WTC11 (cell line): ENCODE measurements around the gene RAP1GAP. TPM values are rescaled to one million over a fixed set of nuclear protein-coding genes. Genes with fewer than 3 reads are reported as not detected.

Experiments used
- ATAC-seq: fragments of 200-7000 bp; cut with Tn5 transposase; 2 replicates; pipeline ENCODE4 v1.10.0; 2021; ENCODE audit warnings: mild to moderate bottlenecking, moderate library complexity
- CTCF ChIA-PET: fragments of 300-600 bp; sonication (Branson Sonifier 250); formaldehyde crosslinking; loops from one replicate; lab custom pipeline; 2021; ENCODE audit warnings: antibody characterized with exemption; lab: Charles Lee
- POLR2A ChIA-PET: fragments of 350-600 bp; sonication (Branson Sonifier 250); formaldehyde crosslinking; loops from one replicate; lab custom pipeline; 2021; ENCODE audit warnings: antibody characterized with exemption; lab: Charles Lee
- DNase-seq: peaks from one replicate; pipeline ENCODE4 v3.0.0; 2021; ENCODE audit warnings: low spot score
- H3K27ac Mint-ChIP-seq: 2 replicates; pipeline ENCODE4 v1.8.0; 2021; ENCODE audit warnings: mixed read lengths
- H3K27me3 Mint-ChIP-seq: 2 replicates; pipeline ENCODE4 v1.8.0; 2021; ENCODE audit warnings: low read depth, mild to moderate bottlenecking, moderate library complexity, mixed read lengths
- H3K36me3 Mint-ChIP-seq: 2 replicates; pipeline ENCODE4 v1.8.0; 2021; ENCODE audit warnings: mixed read lengths
- H3K4me1 Mint-ChIP-seq: 2 replicates; pipeline ENCODE4 v1.8.0; 2022; ENCODE audit warnings: mixed read lengths
- H3K4me3 Mint-ChIP-seq: 2 replicates; pipeline ENCODE4 v1.8.0; 2021; ENCODE audit warnings: mild to moderate bottlenecking, moderate library complexity, mixed read lengths
- H3K9me3 Mint-ChIP-seq: 2 replicates; pipeline ENCODE4 v1.8.0; 2021; ENCODE audit warnings: mixed read lengths
- ATF1 ChIP-seq: sonication (generic); formaldehyde crosslinking; IDR thresholded peaks from 2 replicates; pipeline ENCODE4 v1.8.1; 2023; ENCODE audit warnings: mild to moderate bottlenecking, moderate library complexity, missing genetic modification reagents
- EMX1 ChIP-seq: fragments of 250-450 bp; sonication (Bioruptor Pico); IDR thresholded peaks from 2 replicates; pipeline ENCODE4 v1.8.0; 2021; ENCODE audit warnings: mild to moderate bottlenecking
- ESRRA ChIP-seq: sonication (generic); formaldehyde crosslinking; IDR thresholded peaks from 2 replicates; pipeline ENCODE4 v1.8.1; 2022; ENCODE audit warnings: mild to moderate bottlenecking, missing genetic modification reagents, borderline replicate concordance
- FOXP1 ChIP-seq: sonication (generic); formaldehyde crosslinking; IDR thresholded peaks from 2 replicates; pipeline ENCODE4 v1.8.0; 2022; ENCODE audit warnings: missing genetic modification reagents, mild to moderate bottlenecking, moderate library complexity, borderline replicate concordance
- GABPB1 ChIP-seq: sonication (generic); formaldehyde crosslinking; IDR thresholded peaks from 2 replicates; pipeline ENCODE4 v1.8.1; 2023; ENCODE audit warnings: mild to moderate bottlenecking, missing genetic modification reagents
- KAT7 ChIP-seq: sonication (generic); formaldehyde crosslinking; IDR thresholded peaks from 2 replicates; pipeline ENCODE4 v1.8.1; 2023; ENCODE audit warnings: missing genetic modification reagents, mild to moderate bottlenecking, borderline replicate concordance
- MYBL2 ChIP-seq: sonication (generic); formaldehyde crosslinking; IDR thresholded peaks from 2 replicates; pipeline ENCODE4 v1.8.1; 2023; ENCODE audit warnings: mild to moderate bottlenecking, moderate library complexity, missing genetic modification reagents
- NR2C2 ChIP-seq: sonication (generic); formaldehyde crosslinking; IDR thresholded peaks from 2 replicates; pipeline ENCODE4 v1.8.0; 2022; ENCODE audit warnings: mild to moderate bottlenecking, missing genetic modification reagents
- SMAD3 ChIP-seq: sonication (generic); formaldehyde crosslinking; IDR thresholded peaks from 2 replicates; pipeline ENCODE4 v1.8.0; 2022; ENCODE audit warnings: missing genetic modification reagents, mild to moderate bottlenecking, borderline replicate concordance
- SOX15 ChIP-seq: fragments of 250-450 bp; sonication (Bioruptor Pico); IDR thresholded peaks from 2 replicates; pipeline ENCODE4 v1.9.0; 2021; ENCODE audit warnings: mild to moderate bottlenecking
- TCF7 ChIP-seq: sonication (generic); formaldehyde crosslinking; IDR thresholded peaks from 2 replicates; pipeline ENCODE4 v1.8.0; 2022; ENCODE audit warnings: mild to moderate bottlenecking, low read depth, missing genetic modification reagents, moderate library complexity
- TEAD1 ChIP-seq: sonication (generic); formaldehyde crosslinking; IDR thresholded peaks from 2 replicates; pipeline ENCODE4 v1.8.0; 2022; ENCODE audit warnings: mild to moderate bottlenecking, missing genetic modification reagents
- ZBTB21 ChIP-seq: sonication (generic); formaldehyde crosslinking; IDR thresholded peaks from 2 replicates; pipeline ENCODE4 v1.8.1; 2023; ENCODE audit warnings: mild to moderate bottlenecking, missing genetic modification reagents, borderline replicate concordance
- ZNF121 ChIP-seq: sonication (generic); formaldehyde crosslinking; IDR thresholded peaks from 2 replicates; pipeline ENCODE4 v1.8.0; 2023; ENCODE audit warnings: missing genetic modification reagents
- ZNF219 ChIP-seq: sonication (generic); formaldehyde crosslinking; IDR thresholded peaks from 2 replicates; pipeline ENCODE4 v1.8.0; 2023; ENCODE audit warnings: missing genetic modification reagents, mild to moderate bottlenecking, borderline replicate concordance
- ZNF416 ChIP-seq: fragments of 250-450 bp; sonication (Bioruptor Pico); IDR thresholded peaks from 2 replicates; pipeline ENCODE4 v1.9.0; 2021; ENCODE audit warnings: mild to moderate bottlenecking, inconsistent platforms
- ZNF671 ChIP-seq: fragments of 250-450 bp; sonication (Bioruptor Pico); IDR thresholded peaks from 2 replicates; pipeline ENCODE4 v1.8.0; 2021; ENCODE audit warnings: mild to moderate bottlenecking
- total RNA-seq: library from RNA; stranded (reverse); gene quantifications from 3 replicates; pipeline ENCODE4 v1.2.3, GENCODE V29; 2021
- TF ChIP-seq, protein P1 (sequence below): fragments of 250-450 bp; sonication (Bioruptor Pico); IDR thresholded peaks from 2 replicates; pipeline ENCODE4 v2.1.2; 2022; ENCODE audit warnings: mild to moderate bottlenecking, moderate library complexity
- TF ChIP-seq, protein P2 (sequence below): sonication (generic); formaldehyde crosslinking; IDR thresholded peaks from 2 replicates; pipeline ENCODE4 v1.8.0; 2022; ENCODE audit warnings: mild to moderate bottlenecking, missing genetic modification reagents
- TF ChIP-seq, protein P3 (sequence below): fragments of 250-450 bp; sonication (Bioruptor Pico); IDR thresholded peaks from 2 replicates; pipeline ENCODE4 v1.8.0; 2021; ENCODE audit warnings: mild to moderate bottlenecking
- TF ChIP-seq, protein P4 (sequence below): sonication (generic); formaldehyde crosslinking; conservative IDR thresholded peaks from 2 replicates; pipeline ENCODE4 v1.8.1; 2022; ENCODE audit warnings: mild to moderate bottlenecking, missing genetic modification reagents
- TF ChIP-seq, protein P5 (sequence below): fragments of 250-450 bp; sonication (Bioruptor Pico); IDR thresholded peaks from 2 replicates; pipeline ENCODE4 v1.9.0; 2021; ENCODE audit warnings: moderate library complexity, mild to moderate bottlenecking, inconsistent platforms, borderline replicate concordance
- TF ChIP-seq, protein P6 (sequence below): sonication (generic); formaldehyde crosslinking; IDR thresholded peaks from 2 replicates; pipeline ENCODE4 v1.8.1; 2023; ENCODE audit warnings: mild to moderate bottlenecking, missing genetic modification reagents, moderate library complexity
- TF ChIP-seq, protein P7 (sequence below): sonication (generic); formaldehyde crosslinking; IDR thresholded peaks from 2 replicates; pipeline ENCODE4 v1.8.1; 2023; ENCODE audit warnings: mild to moderate bottlenecking, moderate library complexity, missing genetic modification reagents

Gene RAP1GAP
- total RNA-seq, 1 experiment from 2014 or later = 7.6 TPM

DNA sequence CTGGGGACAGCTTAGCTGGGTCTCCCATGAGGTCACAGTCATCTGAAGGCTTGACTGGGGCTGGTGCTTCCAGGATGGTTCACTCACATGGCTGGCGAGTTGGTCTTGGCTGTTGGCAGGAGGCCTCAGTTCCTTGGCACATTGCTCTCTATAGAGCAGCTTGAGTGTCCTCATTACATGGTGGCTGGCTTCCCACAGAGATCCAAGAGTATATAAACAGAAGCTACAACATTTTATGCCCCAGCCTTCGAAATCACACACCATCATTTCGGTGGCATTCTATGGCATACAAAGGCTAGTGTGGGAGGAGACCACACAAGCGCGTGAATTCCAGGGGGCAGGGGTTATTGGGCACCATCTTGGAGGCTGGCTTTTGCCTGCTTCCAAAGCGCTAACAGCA is 96.9 kb downstream of the RAP1GAP start (continued):
- TF ChIP-seq, protein P1, sequence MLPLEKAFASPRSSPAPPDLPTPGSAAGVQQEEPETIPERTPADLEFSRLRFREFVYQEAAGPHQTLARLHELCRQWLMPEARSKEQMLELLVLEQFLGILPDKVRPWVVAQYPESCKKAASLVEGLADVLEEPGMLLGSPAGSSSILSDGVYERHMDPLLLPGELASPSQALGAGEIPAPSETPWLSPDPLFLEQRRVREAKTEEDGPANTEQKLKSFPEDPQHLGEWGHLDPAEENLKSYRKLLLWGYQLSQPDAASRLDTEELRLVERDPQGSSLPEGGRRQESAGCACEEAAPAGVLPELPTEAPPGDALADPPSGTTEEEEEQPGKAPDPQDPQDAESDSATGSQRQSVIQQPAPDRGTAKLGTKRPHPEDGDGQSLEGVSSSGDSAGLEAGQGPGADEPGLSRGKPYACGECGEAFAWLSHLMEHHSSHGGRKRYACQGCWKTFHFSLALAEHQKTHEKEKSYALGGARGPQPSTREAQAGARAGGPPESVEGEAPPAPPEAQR = no peak
- TF ChIP-seq SMAD3 (CRISPR knock-in tag) (no peak), NR2C2 (CRISPR knock-in tag) (no peak), ATF1 (CRISPR knock-in tag) (no peak), EMX1 (CRISPR knock-in tag) (no peak), MYBL2 (CRISPR knock-in tag) (no peak), FOXP1 (CRISPR knock-in tag) (no peak)
- TF ChIP-seq, protein P2, sequence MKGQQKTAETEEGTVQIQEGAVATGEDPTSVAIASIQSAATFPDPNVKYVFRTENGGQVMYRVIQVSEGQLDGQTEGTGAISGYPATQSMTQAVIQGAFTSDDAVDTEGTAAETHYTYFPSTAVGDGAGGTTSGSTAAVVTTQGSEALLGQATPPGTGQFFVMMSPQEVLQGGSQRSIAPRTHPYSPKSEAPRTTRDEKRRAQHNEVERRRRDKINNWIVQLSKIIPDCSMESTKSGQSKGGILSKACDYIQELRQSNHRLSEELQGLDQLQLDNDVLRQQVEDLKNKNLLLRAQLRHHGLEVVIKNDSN = no peak

DNA sequence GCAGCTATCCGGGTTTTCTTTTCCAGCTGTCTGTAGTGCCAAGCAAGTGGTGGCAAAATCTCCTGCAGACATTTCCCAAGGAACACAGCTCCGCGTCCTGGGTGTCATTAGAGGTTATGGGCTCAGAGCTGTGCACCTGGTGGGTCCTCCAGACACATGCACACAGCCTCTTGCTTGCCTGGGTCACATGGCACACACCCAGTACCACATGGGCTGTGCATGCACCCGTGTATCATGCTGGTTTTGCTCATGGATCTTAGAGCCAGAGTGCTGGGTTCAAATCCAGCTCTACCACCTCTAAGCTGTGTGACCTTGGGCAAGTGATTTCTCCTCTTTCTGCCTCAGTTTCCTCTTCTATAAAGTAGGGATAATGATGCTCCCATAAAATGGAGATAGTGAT is 98.3 kb downstream of the RAP1GAP start:
- ATAC-seq (no peak), DNase-seq (no peak)
- peaks cover 13% of the 10 kb centered on the region for H3K36me3 Mint-ChIP-seq
- no peak overlapping the region for H3K27ac Mint-ChIP-seq
- POLR2A ChIA-PET = no interaction called here
- H3K9me3 Mint-ChIP-seq = peaks cover 3% of the 10 kb centered on the region; the same call in 1 of the 2 replicates
- no peak overlapping the region for H3K4me3 Mint-ChIP-seq
- TF ChIP-seq, protein P1 = no peak
- TF ChIP-seq TCF7 (CRISPR knock-in tag) = no peak
- TF ChIP-seq GABPB1 (CRISPR knock-in tag) = no peak
- TF ChIP-seq, protein P3, sequence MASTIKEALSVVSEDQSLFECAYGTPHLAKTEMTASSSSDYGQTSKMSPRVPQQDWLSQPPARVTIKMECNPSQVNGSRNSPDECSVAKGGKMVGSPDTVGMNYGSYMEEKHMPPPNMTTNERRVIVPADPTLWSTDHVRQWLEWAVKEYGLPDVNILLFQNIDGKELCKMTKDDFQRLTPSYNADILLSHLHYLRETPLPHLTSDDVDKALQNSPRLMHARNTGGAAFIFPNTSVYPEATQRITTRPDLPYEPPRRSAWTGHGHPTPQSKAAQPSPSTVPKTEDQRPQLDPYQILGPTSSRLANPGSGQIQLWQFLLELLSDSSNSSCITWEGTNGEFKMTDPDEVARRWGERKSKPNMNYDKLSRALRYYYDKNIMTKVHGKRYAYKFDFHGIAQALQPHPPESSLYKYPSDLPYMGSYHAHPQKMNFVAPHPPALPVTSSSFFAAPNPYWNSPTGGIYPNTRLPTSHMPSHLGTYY (CRISPR knock-in tag) = no peak
- TF ChIP-seq, protein P4, sequence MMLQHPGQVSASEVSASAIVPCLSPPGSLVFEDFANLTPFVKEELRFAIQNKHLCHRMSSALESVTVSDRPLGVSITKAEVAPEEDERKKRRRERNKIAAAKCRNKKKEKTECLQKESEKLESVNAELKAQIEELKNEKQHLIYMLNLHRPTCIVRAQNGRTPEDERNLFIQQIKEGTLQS = no peak
- TF ChIP-seq TEAD1 = no peak
- no peak for TF ChIP-seq KAT7 (CRISPR knock-in tag)
- TF ChIP-seq SOX15 (CRISPR knock-in tag) = no peak
- CTCF ChIA-PET = interaction anchor here (0.9 to 1.2 kb wide), 2 partner anchors 31 to 80 kb away, joined by 4 read pairs; no protein-coding TSS in a partner anchor
- H3K4me1 Mint-ChIP-seq = peaks cover 18% of the 10 kb centered on the region
- no peaks in the 10 kb centered on the region for H3K27me3 Mint-ChIP-seq

DNA sequence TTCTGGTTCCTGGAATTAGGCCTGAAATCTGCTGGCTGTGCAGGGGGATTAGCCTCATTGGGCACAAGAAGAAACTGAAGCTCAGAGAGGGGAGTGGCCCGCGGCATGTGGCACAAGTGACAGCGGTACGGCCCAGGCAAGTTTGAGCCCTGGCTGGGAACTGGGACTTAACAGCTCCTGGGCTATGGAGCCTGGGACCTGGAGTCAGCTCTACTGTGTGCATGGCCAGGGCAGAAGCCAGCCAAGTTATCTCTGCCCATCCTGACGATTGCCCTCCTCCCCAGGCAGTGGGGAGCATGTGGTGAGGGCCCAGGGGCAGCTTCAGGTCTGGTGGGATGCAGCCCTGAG is 98.7 kb downstream of the RAP1GAP start:
- Mint-ChIP-seq H3K36me3 (peaks cover 13% of the 10 kb centered on the region), H3K4me3 (no peak overlapping the region), H3K27ac (no peak overlapping the region), H3K27me3 (no peaks in the 10 kb centered on the region), H3K9me3 (peaks cover 3% of the 10 kb centered on the region; the same call in 1 of the 2 replicates), H3K4me1 (peaks cover 18% of the 10 kb centered on the region)
- DNase-seq (no peak), ATAC-seq (no peak)
- CTCF ChIA-PET = interaction anchor here (0.6 to 1.2 kb wide), 3 partner anchors 30 to 239 kb away, joined by 3 to 4 read pairs (median 4); no protein-coding TSS in a partner anchor
- POLR2A ChIA-PET = no interaction called here
- TF ChIP-seq, protein P1 = no peak
- TF ChIP-seq ESRRA (CRISPR knock-in tag) = no peak
- TF ChIP-seq, protein P5, sequence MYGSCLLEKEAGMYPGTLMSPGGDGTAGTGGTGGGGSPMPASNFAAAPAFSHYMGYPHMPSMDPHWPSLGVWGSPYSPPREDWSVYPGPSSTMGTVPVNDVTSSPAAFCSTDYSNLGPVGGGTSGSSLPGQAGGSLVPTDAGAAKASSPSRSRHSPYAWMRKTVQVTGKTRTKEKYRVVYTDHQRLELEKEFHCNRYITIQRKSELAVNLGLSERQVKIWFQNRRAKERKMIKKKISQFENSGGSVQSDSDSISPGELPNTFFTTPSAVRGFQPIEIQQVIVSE (CRISPR knock-in tag) = no peak
- TF ChIP-seq ZNF121 (CRISPR knock-in tag) = no peak
- no peak for TF ChIP-seq ZNF219 (CRISPR knock-in tag)
- TF ChIP-seq NR2C2 (CRISPR knock-in tag) = no peak
- TF ChIP-seq, protein P6, sequence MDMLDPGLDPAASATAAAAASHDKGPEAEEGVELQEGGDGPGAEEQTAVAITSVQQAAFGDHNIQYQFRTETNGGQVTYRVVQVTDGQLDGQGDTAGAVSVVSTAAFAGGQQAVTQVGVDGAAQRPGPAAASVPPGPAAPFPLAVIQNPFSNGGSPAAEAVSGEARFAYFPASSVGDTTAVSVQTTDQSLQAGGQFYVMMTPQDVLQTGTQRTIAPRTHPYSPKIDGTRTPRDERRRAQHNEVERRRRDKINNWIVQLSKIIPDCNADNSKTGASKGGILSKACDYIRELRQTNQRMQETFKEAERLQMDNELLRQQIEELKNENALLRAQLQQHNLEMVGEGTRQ (CRISPR knock-in tag) = no peak
- TF ChIP-seq GABPB1 (CRISPR knock-in tag) = no peak
- TF ChIP-seq ZBTB21 = no peak
- TF ChIP-seq, protein P7, sequence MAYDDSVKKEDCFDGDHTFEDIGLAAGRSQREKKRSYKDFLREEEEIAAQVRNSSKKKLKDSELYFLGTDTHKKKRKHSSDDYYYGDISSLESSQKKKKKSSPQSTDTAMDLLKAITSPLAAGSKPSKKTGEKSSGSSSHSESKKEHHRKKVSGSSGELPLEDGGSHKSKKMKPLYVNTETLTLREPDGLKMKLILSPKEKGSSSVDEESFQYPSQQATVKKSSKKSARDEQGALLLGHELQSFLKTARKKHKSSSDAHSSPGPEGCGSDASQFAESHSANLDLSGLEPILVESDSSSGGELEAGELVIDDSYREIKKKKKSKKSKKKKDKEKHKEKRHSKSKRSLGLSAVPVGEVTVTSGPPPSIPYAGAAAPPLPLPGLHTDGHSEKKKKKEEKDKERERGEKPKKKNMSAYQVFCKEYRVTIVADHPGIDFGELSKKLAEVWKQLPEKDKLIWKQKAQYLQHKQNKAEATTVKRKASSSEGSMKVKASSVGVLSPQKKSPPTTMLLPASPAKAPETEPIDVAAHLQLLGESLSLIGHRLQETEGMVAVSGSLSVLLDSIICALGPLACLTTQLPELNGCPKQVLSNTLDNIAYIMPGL (CRISPR knock-in tag) = no peak
- no peak for TF ChIP-seq ZNF671 (CRISPR knock-in tag)
- TF ChIP-seq TCF7 (CRISPR knock-in tag) = no peak
- no peak for TF ChIP-seq ZNF416
